ENCODE measurements around the gene OR7G2.

The OR7G2 gene

DNA sequence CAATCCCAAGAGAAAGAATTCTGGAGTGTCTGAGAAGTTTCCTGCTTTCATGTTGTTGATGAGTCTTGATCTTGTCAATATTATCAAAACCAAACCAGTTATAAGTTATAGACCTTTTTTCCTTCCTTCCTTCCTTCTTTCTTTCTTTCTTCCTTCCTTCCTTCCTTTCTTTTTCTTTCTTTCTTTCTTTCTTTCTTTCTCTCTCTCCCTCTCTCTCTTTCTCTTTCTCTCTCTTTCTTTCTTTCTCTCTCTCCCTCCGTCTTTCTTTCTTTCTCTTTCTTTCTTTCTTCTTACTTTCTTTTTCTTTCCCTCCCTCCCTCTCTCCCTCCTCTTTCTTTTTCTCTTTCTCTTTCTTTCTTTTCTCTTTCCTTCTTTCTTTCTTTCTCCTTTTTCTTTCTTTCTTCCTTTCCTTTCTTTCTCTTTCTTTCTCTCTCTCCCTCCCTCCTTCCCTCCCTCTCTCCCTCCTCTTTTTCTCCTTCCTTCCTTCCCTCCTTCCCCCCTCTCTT, 19.7 kb upstream of the OR7G2 start, which contains the start of gene OR7G3:
TSS of gene OR7G3 (minus strand) at position 51 of the 506 bp plus-strand sequence. CDS start at position 51, 0 bp downstream.
- POLR2A ChIA-PET: no interaction called here
- H3K27me3 ChIP-seq (replicated peaks in 2 of 5; ENCODE audit: control insufficient read depth in 4 of 5, insufficient read depth in 5 of 5, low read length in 4 of 5): peaks cover 0 to 6% (median 0%) of the 10 kb centered on the region in 5 experiments
- DNase-seq: no peak
- H3K9me3 ChIP-seq (ENCODE audit: control extremely low read depth in 1 of 5, control insufficient read depth in 4 of 5, insufficient read depth in 2 of 5, low read depth in 1 of 5, low read length in 4 of 5): no peaks in the 10 kb centered on the region
- no peaks in the 10 kb centered on the region for H3K36me3 ChIP-seq (ENCODE audit: control insufficient read depth in 4 of 4, insufficient read depth in 4 of 4, low read length in 3 of 4)
- H3K4me1 ChIP-seq (ENCODE audit: control extremely low read depth in 1 of 4, control insufficient read depth in 4 of 4, insufficient read depth in 4 of 4, low read length in 3 of 4): peaks cover 0 to 5% (median 2%) of the 10 kb centered on the region in 4 experiments
- WGBS (ENCODE audit: insufficient coverage): 81% methylated on average over 1 of the region's 1 CpG
- CTCF ChIA-PET: no interaction called here
- H3K4me3 ChIP-seq (ENCODE audit: control insufficient read depth in 1 of 7, extremely low read depth in 1 of 7, insufficient read depth in 4 of 7, low read depth in 2 of 7, low read length in 6 of 7): no peak within 1 kb of the TSS
- no peak within 1 kb of the TSS for H3K27ac ChIP-seq (ENCODE audit: insufficient read depth in 1 of 2, low read depth in 1 of 2, low read length in 2 of 2, poor library complexity in 1 of 2, severe bottlenecking in 2 of 2)

DNA sequence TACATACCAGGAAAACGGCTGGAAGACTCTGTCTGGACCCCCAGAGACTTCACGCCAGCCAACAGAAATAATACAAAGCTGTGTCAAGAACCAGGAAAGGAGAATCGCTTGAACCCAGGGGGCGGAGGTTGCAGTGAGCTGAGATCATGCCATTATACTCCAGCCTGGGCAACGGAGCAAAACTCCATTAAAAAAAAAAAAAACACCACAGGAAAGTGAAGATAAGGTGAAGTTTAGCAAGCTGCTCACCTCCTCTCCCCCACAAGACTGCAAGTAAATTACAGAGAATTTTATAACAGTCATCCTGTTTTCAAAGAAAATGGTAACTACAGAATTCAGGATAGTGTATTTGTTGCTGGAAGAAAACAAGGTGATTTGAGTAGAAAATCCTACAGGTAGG, 9.3 kb upstream of the OR7G2 start:
- ChIA-PET POLR2A (no interaction called here), CTCF (no interaction called here)
- Histone ChIP-seq H3K9me3 (ENCODE audit: control extremely low read depth in 1 of 5, control insufficient read depth in 4 of 5, insufficient read depth in 2 of 5, low read depth in 1 of 5, low read length in 4 of 5) (no peaks in the 10 kb centered on the region), H3K27me3 (replicated peaks in 2 of 5; ENCODE audit: control insufficient read depth in 4 of 5, insufficient read depth in 5 of 5, low read length in 4 of 5) (peaks cover 0 to 23% (median 3%) of the 10 kb centered on the region in 5 experiments), H3K4me3 (ENCODE audit: control insufficient read depth in 1 of 7, extremely low read depth in 1 of 7, insufficient read depth in 4 of 7, low read depth in 2 of 7, low read length in 6 of 7) (no peak overlapping the region), H3K4me1 (ENCODE audit: control extremely low read depth in 1 of 4, control insufficient read depth in 4 of 4, insufficient read depth in 4 of 4, low read length in 3 of 4) (no peaks in the 10 kb centered on the region), H3K27ac (ENCODE audit: insufficient read depth in 1 of 2, low read depth in 1 of 2, low read length in 2 of 2, poor library complexity in 1 of 2, severe bottlenecking in 2 of 2) (no peak overlapping the region), H3K36me3 (ENCODE audit: control insufficient read depth in 4 of 4, insufficient read depth in 4 of 4, low read length in 3 of 4) (no peaks in the 10 kb centered on the region)
- 92% methylated on average over 2 of the region's 5 CpGs for WGBS (ENCODE audit: insufficient coverage)
- DNase-seq: no peak

DNA sequence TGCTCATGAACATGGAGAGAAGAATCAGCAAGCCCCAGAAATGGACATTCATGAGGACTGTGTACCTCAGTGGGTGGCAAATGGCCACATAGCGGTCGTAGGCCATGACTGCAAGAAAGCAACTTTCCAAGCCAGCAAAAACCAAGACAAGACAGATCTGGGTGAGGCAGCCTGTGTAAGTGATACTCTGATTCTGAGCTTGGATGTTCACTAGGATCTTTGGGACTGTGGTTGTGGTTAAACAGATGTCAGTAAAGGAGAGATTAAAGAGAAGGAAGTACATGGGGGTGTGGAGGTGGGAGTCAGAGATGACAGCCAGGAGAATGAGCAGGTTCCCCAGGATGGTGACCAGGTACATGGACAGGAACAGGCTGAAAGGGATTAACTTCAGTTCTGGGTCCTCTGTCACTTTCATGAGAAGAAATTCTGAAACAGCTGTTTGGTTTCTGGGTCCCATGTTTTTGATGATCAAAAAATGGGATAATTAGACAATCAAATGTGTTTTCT, 8.1 kb upstream of the OR7G2 start, which contains the start of gene OR7G1:
TSS of gene OR7G1 (minus strand) at position 457 of the 507 bp plus-strand sequence. CDS start at position 457, 0 bp downstream.
- no peak for DNase-seq
- POLR2A ChIA-PET: no interaction called here
- whole genome bisulfite sequencing (ENCODE audit: insufficient coverage): 55% methylated on average over 2 of the region's 2 CpGs

DNA sequence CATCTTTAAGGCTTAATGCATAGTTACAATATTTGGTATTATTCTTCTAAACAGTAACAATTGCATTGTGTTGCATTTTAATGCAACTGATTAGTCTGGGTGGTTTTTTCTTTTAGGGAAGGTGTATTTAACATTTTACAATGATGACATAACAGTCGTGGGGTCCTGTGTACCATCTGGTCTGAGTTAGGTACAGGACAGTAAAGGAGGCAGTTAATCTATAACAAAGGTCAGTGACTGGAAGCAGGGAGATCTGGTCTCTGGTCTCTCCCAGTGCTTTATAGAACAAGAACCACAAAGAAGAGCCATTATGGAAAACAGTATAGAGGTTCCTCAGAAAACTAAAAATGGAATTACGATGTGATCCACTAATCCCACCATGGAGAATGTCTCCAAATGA, 2.7 kb upstream of the OR7G2 start:
- Histone ChIP-seq H3K27ac (ENCODE audit: insufficient read depth in 1 of 2, low read depth in 1 of 2, low read length in 2 of 2, poor library complexity in 1 of 2, severe bottlenecking in 2 of 2) (no peak overlapping the region), H3K9me3 (ENCODE audit: control extremely low read depth in 1 of 5, control insufficient read depth in 4 of 5, insufficient read depth in 2 of 5, low read depth in 1 of 5, low read length in 4 of 5) (no peaks in the 10 kb centered on the region), H3K4me3 (ENCODE audit: control insufficient read depth in 1 of 7, extremely low read depth in 1 of 7, insufficient read depth in 4 of 7, low read depth in 2 of 7, low read length in 6 of 7) (no peak overlapping the region), H3K27me3 (replicated peaks in 2 of 5; ENCODE audit: control insufficient read depth in 4 of 5, insufficient read depth in 5 of 5, low read length in 4 of 5) (peaks cover 0 to 10% (median 4%) of the 10 kb centered on the region in 5 experiments), H3K4me1 (ENCODE audit: control extremely low read depth in 1 of 4, control insufficient read depth in 4 of 4, insufficient read depth in 4 of 4, low read length in 3 of 4) (no peaks in the 10 kb centered on the region), H3K36me3 (ENCODE audit: control insufficient read depth in 4 of 4, insufficient read depth in 4 of 4, low read length in 3 of 4) (no peaks in the 10 kb centered on the region)
- no peak for DNase-seq
- ChIA-PET POLR2A (no interaction called here), CTCF (no interaction called here)
- WGBS (ENCODE audit: insufficient coverage): 100% methylated on average over 1 of the region's 2 CpGs

More for the DNA sequence above, 8.1 kb upstream of the OR7G2 start, which contains the start of gene OR7G1:
- Histone ChIP-seq H3K9me3 (ENCODE audit: control extremely low read depth in 1 of 5, control insufficient read depth in 4 of 5, insufficient read depth in 2 of 5, low read depth in 1 of 5, low read length in 4 of 5) (no peaks in the 10 kb centered on the region), H3K27ac (ENCODE audit: insufficient read depth in 1 of 2, low read depth in 1 of 2, low read length in 2 of 2, poor library complexity in 1 of 2, severe bottlenecking in 2 of 2) (no peak within 1 kb of the TSS), H3K36me3 (ENCODE audit: control insufficient read depth in 4 of 4, insufficient read depth in 4 of 4, low read length in 3 of 4) (no peaks in the 10 kb centered on the region), H3K4me3 (ENCODE audit: control insufficient read depth in 1 of 7, extremely low read depth in 1 of 7, insufficient read depth in 4 of 7, low read depth in 2 of 7, low read length in 6 of 7) (no peak within 1 kb of the TSS), H3K27me3 (replicated peaks in 2 of 5; ENCODE audit: control insufficient read depth in 4 of 5, insufficient read depth in 5 of 5, low read length in 4 of 5) (peaks cover 0 to 23% (median 3%) of the 10 kb centered on the region in 5 experiments), H3K4me1 (ENCODE audit: control extremely low read depth in 1 of 4, control insufficient read depth in 4 of 4, insufficient read depth in 4 of 4, low read length in 3 of 4) (no peaks in the 10 kb centered on the region)
- CTCF ChIA-PET: no interaction called here

DNA sequence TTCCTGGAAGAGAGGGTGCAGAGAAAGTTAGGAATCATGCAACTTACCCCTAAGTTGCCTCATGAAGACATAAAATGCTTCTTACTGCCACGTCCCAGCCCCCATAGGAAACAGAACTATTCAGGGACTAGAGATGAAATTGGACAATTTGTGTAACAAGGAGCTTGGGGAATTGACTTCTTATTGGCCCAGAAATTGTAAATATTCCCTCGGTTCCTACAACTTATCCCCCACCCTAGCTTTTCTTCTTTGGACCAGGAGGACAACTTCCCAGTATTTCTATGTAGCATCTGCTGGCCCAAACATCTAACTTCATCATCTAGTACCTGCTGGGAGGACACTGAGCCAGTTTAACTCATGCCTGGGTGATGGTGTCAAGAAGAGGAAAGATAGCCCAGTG, 20.5 kb downstream of the OR7G2 start, which contains the start of gene OR1M1:
TSS of gene OR1M1 (plus strand) at position 301 of the 400 bp plus-strand sequence. CDS start 6,184 bp downstream, outside the sequence.
- POLR2A ChIA-PET: no interaction called here
- CTCF ChIA-PET: no interaction called here

DNA sequence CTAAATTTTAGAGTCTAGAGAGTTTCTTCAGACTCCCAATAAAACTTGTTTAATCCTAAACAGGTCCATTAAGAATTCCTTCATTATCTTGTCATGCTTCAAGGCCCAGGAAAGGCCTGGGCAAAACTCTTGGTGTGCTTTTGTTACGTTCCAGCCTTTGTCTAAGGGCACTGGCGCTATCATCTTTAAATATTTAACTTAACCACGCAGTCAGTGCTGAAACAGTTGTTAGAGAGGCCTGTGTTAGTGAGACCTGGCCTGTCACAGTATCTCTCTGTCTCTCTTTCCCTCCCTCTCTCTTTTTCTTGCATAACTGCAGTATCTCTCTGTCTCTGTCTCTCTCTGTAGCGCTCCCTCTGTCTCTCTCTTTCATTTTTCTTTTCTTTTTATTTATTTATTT, 28.6 kb downstream of the OR7G2 start:
- ChIA-PET POLR2A (no interaction called here), CTCF (no interaction called here)
- Histone ChIP-seq H3K27ac (ENCODE audit: insufficient read depth in 1 of 2, low read depth in 1 of 2, low read length in 2 of 2, poor library complexity in 1 of 2, severe bottlenecking in 2 of 2) (no peak overlapping the region), H3K9me3 (ENCODE audit: control extremely low read depth in 1 of 5, control insufficient read depth in 4 of 5, insufficient read depth in 2 of 5, low read depth in 1 of 5, low read length in 4 of 5) (no peaks in the 10 kb centered on the region), H3K4me1 (ENCODE audit: control extremely low read depth in 1 of 4, control insufficient read depth in 4 of 4, insufficient read depth in 4 of 4, low read length in 3 of 4) (no peaks in the 10 kb centered on the region), H3K36me3 (ENCODE audit: control insufficient read depth in 4 of 4, insufficient read depth in 4 of 4, low read length in 3 of 4) (no peaks in the 10 kb centered on the region), H3K27me3 (replicated peaks in 2 of 5; ENCODE audit: control insufficient read depth in 4 of 5, insufficient read depth in 5 of 5, low read length in 4 of 5) (no peaks in the 10 kb centered on the region), H3K4me3 (ENCODE audit: control insufficient read depth in 1 of 7, extremely low read depth in 1 of 7, insufficient read depth in 4 of 7, low read depth in 2 of 7, low read length in 6 of 7) (no peak overlapping the region)
- WGBS (ENCODE audit: insufficient coverage): 96% methylated on average over 3 of the region's 4 CpGs
- no peak for DNase-seq

More for the DNA sequence above, 20.5 kb downstream of the OR7G2 start, which contains the start of gene OR1M1:
- 100% methylated on average over 1 of the region's 2 CpGs for WGBS (ENCODE audit: insufficient coverage)
- Histone ChIP-seq H3K4me3 (ENCODE audit: control insufficient read depth in 1 of 7, extremely low read depth in 1 of 7, insufficient read depth in 4 of 7, low read depth in 2 of 7, low read length in 6 of 7) (no peak within 1 kb of the TSS), H3K36me3 (ENCODE audit: control insufficient read depth in 4 of 4, insufficient read depth in 4 of 4, low read length in 3 of 4) (no peaks in the 10 kb centered on the region), H3K9me3 (ENCODE audit: control extremely low read depth in 1 of 5, control insufficient read depth in 4 of 5, insufficient read depth in 2 of 5, low read depth in 1 of 5, low read length in 4 of 5) (no peaks in the 10 kb centered on the region), H3K27me3 (replicated peaks in 2 of 5; ENCODE audit: control insufficient read depth in 4 of 5, insufficient read depth in 5 of 5, low read length in 4 of 5) (peaks cover 0 to 15% (median 2%) of the 10 kb centered on the region in 5 experiments), H3K27ac (ENCODE audit: insufficient read depth in 1 of 2, low read depth in 1 of 2, low read length in 2 of 2, poor library complexity in 1 of 2, severe bottlenecking in 2 of 2) (no peak within 1 kb of the TSS), H3K4me1 (ENCODE audit: control extremely low read depth in 1 of 4, control insufficient read depth in 4 of 4, insufficient read depth in 4 of 4, low read length in 3 of 4) (no peaks in the 10 kb centered on the region)
- no peak for DNase-seq

DNA sequence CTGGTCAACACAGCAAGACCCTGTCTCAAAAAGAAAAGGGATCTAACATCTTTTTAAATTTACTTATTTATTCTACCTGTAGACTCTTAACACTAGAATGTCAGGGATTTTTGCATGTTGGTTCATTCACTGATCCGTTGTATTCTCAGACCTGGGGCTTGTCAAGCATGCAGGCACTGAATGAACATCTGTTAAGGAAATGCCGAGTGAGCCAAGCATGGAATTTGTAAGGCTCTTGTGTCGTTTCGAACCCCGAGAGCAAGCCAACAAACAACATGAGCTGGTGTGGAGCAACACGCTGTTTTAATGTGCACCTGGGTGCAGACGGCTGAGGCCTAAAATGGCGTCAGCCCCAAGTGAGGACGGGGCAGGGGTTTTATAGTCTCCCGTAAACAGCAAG, 30.4 kb downstream of the OR7G2 start:
- H3K36me3 ChIP-seq (ENCODE audit: control insufficient read depth in 4 of 4, insufficient read depth in 4 of 4, low read length in 3 of 4): no peaks in the 10 kb centered on the region
- H3K4me1 ChIP-seq (ENCODE audit: control extremely low read depth in 1 of 4, control insufficient read depth in 4 of 4, insufficient read depth in 4 of 4, low read length in 3 of 4): no peaks in the 10 kb centered on the region
- H3K9me3 ChIP-seq (ENCODE audit: control extremely low read depth in 1 of 5, control insufficient read depth in 4 of 5, insufficient read depth in 2 of 5, low read depth in 1 of 5, low read length in 4 of 5): no peaks in the 10 kb centered on the region
- no peaks in the 10 kb centered on the region for H3K27me3 ChIP-seq (replicated peaks in 2 of 5; ENCODE audit: control insufficient read depth in 4 of 5, insufficient read depth in 5 of 5, low read length in 4 of 5)
- WGBS (ENCODE audit: insufficient coverage): over 99% methylated on average over 10 of the region's 10 CpGs
- ChIA-PET POLR2A (no interaction called here), CTCF (no interaction called here)
- DNase-seq: no peak
- H3K4me3 ChIP-seq (ENCODE audit: control insufficient read depth in 1 of 7, extremely low read depth in 1 of 7, insufficient read depth in 4 of 7, low read depth in 2 of 7, low read length in 6 of 7): no peak overlapping the region
- no peak overlapping the region for H3K27ac ChIP-seq (ENCODE audit: insufficient read depth in 1 of 2, low read depth in 1 of 2, low read length in 2 of 2, poor library complexity in 1 of 2, severe bottlenecking in 2 of 2)

Measured in common myeloid progenitor, CD34-positive (primary cell).